GM23338 (cell line): ENCODE measurements around the gene DENND2C. TPM values are rescaled to one million over a fixed set of nuclear protein-coding genes. Genes with fewer than 3 reads are reported as not detected.

Experiments
- ATAC-seq: fragments of 200-7000 bp; cut with Tn5 transposase; 3 replicates; pipeline ENCODE4 v1.9.1; 2020
- DNase-seq: peaks from one replicate; pipeline ENCODE4 v3.0.0-alpha.2; 2015; ENCODE audit warnings: low spot score
- H2AFZ ChIP-seq: fragments of 200-600 bp; sonication (generic); 2 replicates; pipeline ENCODE4 v1.8.0; 2016; ENCODE audit warnings: antibody characterized with exemption, mild to moderate bottlenecking, moderate library complexity
- H3F3A ChIP-seq: fragments of 200-600 bp; sonication (generic); replicated peaks from 2 replicates; pipeline ENCODE4 v1.8.0; 2017; ENCODE audit warnings: antibody characterized with exemption, mixed run types, low read depth
- H3K27ac ChIP-seq: fragments of 200-600 bp; sonication (generic); 2 replicates; pipeline ENCODE4 v1.6.1; 2016; ENCODE audit warnings: low read depth
- H3K27me3 ChIP-seq: fragments of 200-600 bp; sonication (generic); 2 replicates; pipeline ENCODE4 v1.8.0; 2016; ENCODE audit warnings: mild to moderate bottlenecking, mixed run types, moderate library complexity; ENCODE audit not compliant: insufficient read depth
- H3K36me3 ChIP-seq: fragments of 200-600 bp; sonication (generic); 2 replicates; pipeline ENCODE4 v1.8.0; 2016; ENCODE audit warnings: mild to moderate bottlenecking; ENCODE audit not compliant: insufficient read depth
- H3K4me1 ChIP-seq: fragments of 200-600 bp; sonication (generic); 2 replicates; pipeline ENCODE4 v1.8.0; 2016; ENCODE audit warnings: mild to moderate bottlenecking, moderate library complexity; ENCODE audit not compliant: insufficient read depth
- H3K4me2 ChIP-seq: fragments of 200-600 bp; sonication (generic); 2 replicates; pipeline ENCODE4 v1.7.1; 2017; ENCODE audit warnings: mixed run types
- H3K4me3 ChIP-seq: fragments of 200-600 bp; sonication (generic); 2 replicates; pipeline ENCODE4 v1.6.1; 2016; ENCODE audit warnings: mixed run types
- H3K79me2 ChIP-seq: fragments of 200-600 bp; sonication (generic); replicated peaks from 2 replicates; pipeline ENCODE4 v1.8.0; 2017; ENCODE audit warnings: mild to moderate bottlenecking; ENCODE audit not compliant: insufficient read depth
- H3K9me2 ChIP-seq: fragments of 200-600 bp; sonication (generic); 2 replicates; pipeline ENCODE4 v1.8.0; 2017; ENCODE audit not compliant: insufficient read depth
- H4K20me1 ChIP-seq: fragments of 200-600 bp; sonication (generic); replicated peaks from 2 replicates; pipeline ENCODE4 v1.8.0; 2017; ENCODE audit warnings: mild to moderate bottlenecking; ENCODE audit not compliant: insufficient read depth
- H3K27ac Mint-ChIP-seq: 2 replicates; pipeline ENCODE4 v1.8.0; 2020; ENCODE audit warnings: inconsistent platforms, mild to moderate bottlenecking, moderate library complexity, mixed read lengths
- H3K27me3 Mint-ChIP-seq: 3 replicates; pipeline ENCODE4 v1.8.0; 2022; ENCODE audit warnings: low read depth, mild to moderate bottlenecking, moderate library complexity, mixed read lengths, inconsistent platforms; ENCODE audit not compliant: insufficient read depth, poor library complexity
- H3K36me3 Mint-ChIP-seq: 3 replicates; pipeline ENCODE4 v1.8.0; 2021; ENCODE audit warnings: low read depth, mild to moderate bottlenecking, inconsistent platforms, moderate library complexity, mixed read lengths
- H3K4me1 Mint-ChIP-seq: 3 replicates; pipeline ENCODE4 v1.8.0; 2020; ENCODE audit warnings: mild to moderate bottlenecking, inconsistent platforms, mixed read lengths
- H3K4me3 Mint-ChIP-seq: 3 replicates; pipeline ENCODE4 v1.8.0; 2021; ENCODE audit warnings: moderate library complexity, mild to moderate bottlenecking, inconsistent platforms, mixed read lengths
- H3K9me3 Mint-ChIP-seq: 3 replicates; pipeline ENCODE4 v1.8.0; 2020; ENCODE audit warnings: moderate library complexity, mild to moderate bottlenecking, inconsistent platforms, mixed read lengths
- CTCF ChIP-seq, 2 experiments: fragments of 200-600 bp in 1 of 2; sonication (generic) in 1 of 2; conservative IDR thresholded peaks; 2 replicates each; pipeline versions ENCODE4 v1.5.1 to v1.6.1; 2016 to 2017; ENCODE audit warnings: antibody characterized with exemption in 2 of 2, low read depth in 2 of 2, mild to moderate bottlenecking in 2 of 2, moderate library complexity in 1 of 2
- EZH2 ChIP-seq: fragments of 200-600 bp; sonication (generic); IDR thresholded peaks from one replicate; pipeline ENCODE4 v1.8.0; 2017; ENCODE audit warnings: antibody characterized with exemption, mild to moderate bottlenecking, low read depth; ENCODE audit not compliant: unreplicated experiment
- JUNB ChIP-seq: IDR thresholded peaks from one replicate; pipeline ENCODE4 v1.6.1; 2016; ENCODE audit warnings: antibody characterized with exemption; ENCODE audit not compliant: unreplicated experiment
- NANOG ChIP-seq: IDR thresholded peaks from 2 replicates; pipeline ENCODE4 v1.6.1; 2016; ENCODE audit warnings: antibody characterized with exemption, borderline replicate concordance
- POLR2AphosphoS5 ChIP-seq: IDR thresholded peaks from 2 replicates; pipeline ENCODE4 v1.6.1; 2016; ENCODE audit warnings: antibody characterized with exemption, low read depth
- STAT1 ChIP-seq: IDR thresholded peaks from one replicate; pipeline ENCODE4 v1.6.1; 2016; ENCODE audit warnings: antibody characterized with exemption; ENCODE audit not compliant: unreplicated experiment
- ZNF114 ChIP-seq: fragments of 250-450 bp; sonication (Bioruptor Pico); IDR thresholded peaks from 2 replicates; pipeline ENCODE4 v1.5.0; 2020; ENCODE audit warnings: mild to moderate bottlenecking, moderate library complexity
- ZNF331 ChIP-seq: fragments of 250-450 bp; sonication (Bioruptor Pico); IDR thresholded peaks from 2 replicates; pipeline ENCODE4 v1.5.0; 2020; ENCODE audit warnings: low read depth, mild to moderate bottlenecking, moderate library complexity
- ZNF462 ChIP-seq: fragments of 250-450 bp; sonication (Bioruptor Pico); IDR thresholded peaks from 2 replicates; pipeline ENCODE4 v1.5.0; 2020; ENCODE audit warnings: mild to moderate bottlenecking, moderate library complexity
- polyA plus RNA-seq: library from polyadenylated mRNA; unstranded; fragments of >200 nt; fragmentation: Nextera tagmentation; extraction: Ambion mirVana; gene quantifications from 2 replicates; pipeline ENCODE4 v1.2.1, GENCODE V29; 2016
- total RNA-seq: library from RNA; depleted of rRNA; stranded (reverse); fragments of >200 nt; shearing (Covaris generic); gene quantifications from 2 replicates; pipeline ENCODE4 v1.2.3, GENCODE V29; 2014

The DENND2C gene
- total and polyA plus RNA-seq, 2 experiments from 2014 or later = 4.1 to 7.0 TPM

- Histone ChIP-seq H3K4me1 (no peaks in the 10 kb centered on the region), H3K36me3 (no peaks in the 10 kb centered on the region), H3K27ac (no peak overlapping the region), H3K79me2 (no peaks in the 10 kb centered on the region), H3K9me2 (no peaks in the 10 kb centered on the region), H2AFZ (no peak overlapping the region), H3K4me2 (no peak overlapping the region), H4K20me1 (no peaks in the 10 kb centered on the region), H3F3A (no peaks in the 10 kb centered on the region), H3K27me3 (no peaks in the 10 kb centered on the region), H3K4me3 (no peak overlapping the region)
- no peaks in the 10 kb centered on the region for H3K9me3 Mint-ChIP-seq
- H3K27ac Mint-ChIP-seq = no peak overlapping the region
- H3K4me3 Mint-ChIP-seq = no peak overlapping the region
- peak; percentile 17 to 20; a peak in 3 of 4 replicates for TF ChIP-seq CTCF (conservative IDR thresholded peaks at IDR 0.05; ENCODE audit: low read depth in 2 of 2)
- TF ChIP-seq JUNB = no peak
- no peak for TF ChIP-seq POLR2AphosphoS5
- no peak for TF ChIP-seq ZNF331 (CRISPR knock-in tag)
- ATAC-seq (peak; percentile 54; the same call in 2 of the 3 replicates), DNase-seq (peak; percentile 26)
- no peaks in the 10 kb centered on the region for H3K36me3 Mint-ChIP-seq
- no peaks in the 10 kb centered on the region for H3K4me1 Mint-ChIP-seq
- H3K27me3 Mint-ChIP-seq = peaks cover 2% of the 10 kb centered on the region
Measured at GRCh38 chr1:114648503-114648902, 21.3 kb downstream of the DENND2C start.

GRCh38 chr1:114641377-114641776 is 28.5 kb downstream of the DENND2C start:
- no peak overlapping the region for H3K4me3 Mint-ChIP-seq
- Histone ChIP-seq H2AFZ (no peak overlapping the region), H3K4me1 (peaks cover 11% of the 10 kb centered on the region), H3K79me2 (no peaks in the 10 kb centered on the region), H3K36me3 (no peaks in the 10 kb centered on the region), H3K27me3 (no peaks in the 10 kb centered on the region), H3K4me3 (no peak overlapping the region), H3K9me2 (no peaks in the 10 kb centered on the region), H4K20me1 (no peaks in the 10 kb centered on the region), H3K27ac (no peak overlapping the region), H3K4me2 (no peak overlapping the region), H3F3A (no peaks in the 10 kb centered on the region)
- no peak for TF ChIP-seq ZNF114
- TF ChIP-seq ZNF331 (CRISPR knock-in tag) = no peak
- no peak for TF ChIP-seq ZNF462
- no peak for TF ChIP-seq POLR2AphosphoS5
- no peak for TF ChIP-seq CTCF (conservative IDR thresholded peaks at IDR 0.05; ENCODE audit: low read depth in 2 of 2)
- TF ChIP-seq EZH2 = no peak
- TF ChIP-seq JUNB = no peak
- no peak for TF ChIP-seq STAT1
- no peak for TF ChIP-seq NANOG
- H3K36me3 Mint-ChIP-seq = no peaks in the 10 kb centered on the region
- no peak overlapping the region; the same call in 1 of the 2 replicates for H3K27ac Mint-ChIP-seq
- peaks cover 11% of the 10 kb centered on the region; the same call in 2 of the 3 replicates for H3K4me1 Mint-ChIP-seq
- no peaks in the 10 kb centered on the region for H3K27me3 Mint-ChIP-seq
- H3K9me3 Mint-ChIP-seq = no peaks in the 10 kb centered on the region
- no peak for DNase-seq
- no peak for ATAC-seq
